ENCODE measurements around the gene ZIC1. TPM values are rescaled to one million over a fixed set of nuclear protein-coding genes. Genes with fewer than 3 reads are reported as not detected.

ZIC1 gene
- not detected for total RNA-seq

GRCh38 chr3:147409143-147410115 lies at the start of gene ZIC1:
Gene ZIC1 (plus strand): TSS chr3:147409365. CDS start chr3:147410113, 748 bp downstream.
- TF ChIP-seq EP300 (IDR thresholded peaks at IDR 0.05; ENCODE audit: low read depth) (no peak), POLR2A (IDR thresholded peaks at IDR 0.05) (no peak), POLR2AphosphoS5 (IDR thresholded peaks at IDR 0.05) (no peak)
- H3K9me3 ChIP-seq: no peaks in the 10 kb centered on the region
- DNase-seq: no peak
- 22 to 32% methylated on average over 26 to 80 of the region's 80 CpGs for WGBS, 2 donors (ENCODE audit: low coverage in 1 of 2)
- peaks cover 100% of the 10 kb centered on the region for H3K27me3 ChIP-seq
- no peak within 1 kb of the TSS for H3K27ac ChIP-seq
- H3K4me3 ChIP-seq: peak within 1 kb of the TSS in 2 of 4 donors; percentile 15 to 28
- no peaks in the 10 kb centered on the region for H3K36me3 ChIP-seq
- intact Hi-C loops (cut with DNase I; ENCODE audit: low total_unique reads) (no loop called here), in situ Hi-C loops (cut with MboI; ENCODE audit: low pct_ligation_motif_present in 1 of 4, low pct_unique_long_range_greater_than_20kb in 1 of 4, low sequenced_read_pairs in 3 of 4) (no loop called here)
- H3K4me1 ChIP-seq: peaks cover 7 to 38% (median 27%) of the 10 kb centered on the region in 4 donors

GRCh38 chr3:147360051-147360439 lies 49.1 kb upstream of the ZIC1 start:
- Histone ChIP-seq H3K4me1 (no peaks in the 10 kb centered on the region), H3K27me3 (peaks cover 99% of the 10 kb centered on the region), H3K4me3 (no peak overlapping the region), H3K9me3 (no peaks in the 10 kb centered on the region), H3K36me3 (no peaks in the 10 kb centered on the region), H3K27ac (no peak overlapping the region)
- in situ Hi-C loops (cut with MboI; ENCODE audit: low pct_ligation_motif_present in 1 of 4, low pct_unique_long_range_greater_than_20kb in 1 of 4, low sequenced_read_pairs in 3 of 4) (no loop called here), intact Hi-C loops (cut with DNase I; ENCODE audit: low total_unique reads) (no loop called here)
- 31 to 34% methylated on average over 3 to 5 of the region's 5 CpGs for WGBS, 2 donors (ENCODE audit: low coverage in 1 of 2)
- DNase-seq: no peak
- TF ChIP-seq POLR2AphosphoS5 (IDR thresholded peaks at IDR 0.05): no peak
- no peak for TF ChIP-seq EP300 (IDR thresholded peaks at IDR 0.05; ENCODE audit: low read depth)
- TF ChIP-seq CTCF (IDR thresholded peaks at IDR 0.05): no peak
- TF ChIP-seq POLR2A (IDR thresholded peaks at IDR 0.05): no peak

GRCh38 chr3:147360646-147361453 lies 48.3 kb upstream of the ZIC1 start:
- no peak overlapping the region for H3K4me3 ChIP-seq
- H3K27ac ChIP-seq: no peak overlapping the region
- intact Hi-C loops (cut with DNase I; ENCODE audit: low total_unique reads) (no loop called here), in situ Hi-C loops (cut with MboI; ENCODE audit: low pct_ligation_motif_present in 1 of 4, low pct_unique_long_range_greater_than_20kb in 1 of 4, low sequenced_read_pairs in 3 of 4) (no loop called here)
- H3K27me3 ChIP-seq: peaks cover 99% of the 10 kb centered on the region
- TF ChIP-seq POLR2A (IDR thresholded peaks at IDR 0.05) (no peak), EP300 (IDR thresholded peaks at IDR 0.05; ENCODE audit: low read depth) (no peak), CTCF (IDR thresholded peaks at IDR 0.05) (no peak)
- no peaks in the 10 kb centered on the region for H3K4me1 ChIP-seq
- H3K36me3 ChIP-seq: no peaks in the 10 kb centered on the region
- 15 to 31% methylated on average over 6 to 21 of the region's 21 CpGs for WGBS, 2 donors (ENCODE audit: low coverage in 1 of 2)
- no peaks in the 10 kb centered on the region for H3K9me3 ChIP-seq
- no peak for DNase-seq

- peak; percentile 39 for DNase-seq
- WGBS, 2 donors (ENCODE audit: low coverage in 1 of 2): 19 to 44% methylated on average over 2 to 12 of the region's 12 CpGs
- H3K27me3 ChIP-seq: peaks cover 99% of the 10 kb centered on the region
Measured at GRCh38 chr3:147361454-147362420, 47.4 kb upstream of the ZIC1 start.

More at GRCh38 chr3:147361454-147362420, 47.4 kb upstream of the ZIC1 start:
- no peaks in the 10 kb centered on the region for H3K36me3 ChIP-seq
- TF ChIP-seq EP300 (IDR thresholded peaks at IDR 0.05; ENCODE audit: low read depth) (no peak), POLR2AphosphoS5 (IDR thresholded peaks at IDR 0.05) (no peak), CTCF (IDR thresholded peaks at IDR 0.05) (peak in 3 of 5 experiments; percentile 23 to 42 (median 36))
- H3K4me3 ChIP-seq: no peak overlapping the region
- in situ Hi-C loops (cut with MboI; ENCODE audit: low pct_ligation_motif_present in 1 of 4, low pct_unique_long_range_greater_than_20kb in 1 of 4, low sequenced_read_pairs in 3 of 4): no loop called here
- intact Hi-C loops (cut with DNase I; ENCODE audit: low total_unique reads): no loop called here
- no peaks in the 10 kb centered on the region for H3K9me3 ChIP-seq
- no peak overlapping the region for H3K27ac ChIP-seq
- H3K4me1 ChIP-seq: no peaks in the 10 kb centered on the region
